ENCODE measurements around the gene SYT8.

DNA sequence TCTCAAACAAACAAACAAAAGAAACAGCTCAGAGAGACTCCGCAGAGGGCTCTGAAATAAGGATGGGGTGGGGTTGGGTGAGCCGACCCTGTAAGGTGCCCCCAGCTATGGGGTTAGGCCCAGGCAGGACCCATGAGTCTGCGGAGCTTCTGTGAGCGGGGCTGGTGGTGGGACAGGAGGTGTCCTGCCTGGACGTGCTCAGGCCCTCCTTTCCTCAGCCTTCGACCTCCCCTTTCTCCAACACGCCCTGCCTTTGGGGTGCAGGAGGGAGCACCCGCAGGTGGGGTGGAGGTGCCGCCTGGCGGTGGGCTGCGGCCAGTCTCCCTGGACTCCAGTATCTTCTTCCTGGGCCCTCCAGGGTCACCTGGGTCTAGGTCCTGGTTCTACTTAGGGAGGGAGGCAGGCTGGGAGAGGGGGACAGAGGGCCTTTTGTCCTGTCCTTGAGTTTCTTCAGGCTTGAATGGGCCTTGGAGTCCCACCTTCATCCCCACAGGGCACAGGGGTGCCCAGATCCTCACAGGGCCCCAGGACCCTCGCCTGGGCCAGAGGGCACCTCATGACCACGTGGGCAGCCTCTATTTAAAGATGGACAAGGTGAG, 44.7 kb downstream of the SYT8 start:
- TF ChIP-seq, protein P1, sequence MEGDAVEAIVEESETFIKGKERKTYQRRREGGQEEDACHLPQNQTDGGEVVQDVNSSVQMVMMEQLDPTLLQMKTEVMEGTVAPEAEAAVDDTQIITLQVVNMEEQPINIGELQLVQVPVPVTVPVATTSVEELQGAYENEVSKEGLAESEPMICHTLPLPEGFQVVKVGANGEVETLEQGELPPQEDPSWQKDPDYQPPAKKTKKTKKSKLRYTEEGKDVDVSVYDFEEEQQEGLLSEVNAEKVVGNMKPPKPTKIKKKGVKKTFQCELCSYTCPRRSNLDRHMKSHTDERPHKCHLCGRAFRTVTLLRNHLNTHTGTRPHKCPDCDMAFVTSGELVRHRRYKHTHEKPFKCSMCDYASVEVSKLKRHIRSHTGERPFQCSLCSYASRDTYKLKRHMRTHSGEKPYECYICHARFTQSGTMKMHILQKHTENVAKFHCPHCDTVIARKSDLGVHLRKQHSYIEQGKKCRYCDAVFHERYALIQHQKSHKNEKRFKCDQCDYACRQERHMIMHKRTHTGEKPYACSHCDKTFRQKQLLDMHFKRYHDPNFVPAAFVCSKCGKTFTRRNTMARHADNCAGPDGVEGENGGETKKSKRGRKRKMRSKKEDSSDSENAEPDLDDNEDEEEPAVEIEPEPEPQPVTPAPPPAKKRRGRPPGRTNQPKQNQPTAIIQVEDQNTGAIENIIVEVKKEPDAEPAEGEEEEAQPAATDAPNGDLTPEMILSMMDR (conservative IDR thresholded peaks at IDR 0.05 in 1 of 2, IDR thresholded peaks at IDR 0.05 in 1 of 2; ENCODE audit: extremely low read depth in 1 of 2, insufficient read depth in 1 of 2, low read depth in 1 of 2, low read length in 2 of 2), result no peak
- TF ChIP-seq EZH2 (IDR thresholded peaks at IDR 0.05; ENCODE audit: borderline replicate concordance, low read length), result no peak

Data from mammary epithelial cell (primary cell).